Endothelial cell of umbilical vein (primary cell): ENCODE results near the gene C17orf100. TPM values are rescaled to one million over a fixed set of nuclear protein-coding genes. Genes with fewer than 3 reads are reported as not detected.

Experiments used
- BruUV-seq: library from RNA; stranded (reverse); fragments of 400-500 nt; replicated peaks from 2 replicates; lab custom pipeline; 2021; lab: Mats Ljungman, UMichigan
- CTCF ChIA-PET: fragments of 300-600, 350-600 bp; sonication (Branson Sonifier 250); formaldehyde crosslinking; loops from one replicate; lab custom pipeline; 2021; ENCODE audit warnings: antibody characterized with exemption, inconsistent platforms; lab: Charles Lee
- POLR2A ChIA-PET: fragments of 300-600, 350-600 bp; sonication (Branson Sonifier 250); formaldehyde crosslinking; loops from one replicate; lab custom pipeline; 2021; ENCODE audit warnings: antibody characterized with exemption, inconsistent platforms; lab: Charles Lee
- DNase-seq: peaks from one replicate; pipeline ENCODE4 v3.0.0-alpha.2; 2011; ENCODE audit warnings: low read depth, low spot score
- FAIRE-seq: peaks from 2 replicates; lab custom pipeline; 2011; peaks lifted over from hg19 to GRCh38; lab: Jason Lieb, UNC
- H2AFZ ChIP-seq: 2 replicates; pipeline ENCODE4 v1.6.0; 2012; ENCODE audit warnings: low read depth, low read length, control low read depth, inconsistent platforms
- H3K27ac ChIP-seq: 2 replicates; pipeline ENCODE4 v1.5.1; 2011; ENCODE audit warnings: low read depth, mild to moderate bottlenecking, control low read depth, low read length, moderate library complexity; ENCODE audit not compliant: insufficient read depth
- H3K27me3 ChIP-seq, 2 experiments: 2 replicates each; pipeline versions ENCODE4 v1.6.0 to v1.6.1; 2011; ENCODE audit warnings: low read length in 2 of 2, mixed read lengths in 1 of 2; ENCODE audit not compliant: control insufficient read depth in 2 of 2, insufficient read depth in 2 of 2
- H3K36me3 ChIP-seq, 2 experiments: 2 replicates in 1 of 2; 3 replicates in 1 of 2; pipeline ENCODE4 v1.5.1; 2011; ENCODE audit warnings: low read length in 2 of 2, mild to moderate bottlenecking in 1 of 2, moderate library complexity in 1 of 2; ENCODE audit not compliant: control insufficient read depth in 2 of 2, insufficient read depth in 2 of 2; ENCODE audit errors: extremely low read depth in 1 of 2
- H3K4me1 ChIP-seq: 3 replicates; pipeline ENCODE4 v1.5.1; 2011; ENCODE audit warnings: mild to moderate bottlenecking, low read length; ENCODE audit not compliant: control insufficient read depth, insufficient read depth; ENCODE audit errors: extremely low read depth
- H3K4me2 ChIP-seq: 2 replicates; pipeline ENCODE4 v1.6.1; 2011; ENCODE audit warnings: low read length, control low read depth, mixed read lengths; ENCODE audit not compliant: insufficient read depth
- H3K4me3 ChIP-seq, 3 experiments: fragments of 200-600 bp in 1 of 3; sonication (generic), shearing (Covaris generic) in 1 of 3; replicated peaks in 1 of 3; 2 replicates each; pipeline ENCODE4 v1.5.1; 2011 to 2016; ENCODE audit warnings: control low read depth in 3 of 3, low read length in 3 of 3, mild to moderate bottlenecking in 2 of 3, inconsistent platforms in 1 of 3, low read depth in 1 of 3, moderate library complexity in 1 of 3; ENCODE audit not compliant: insufficient read depth in 1 of 3
- H3K79me2 ChIP-seq: 2 replicates; pipeline ENCODE4 v1.6.0; 2012; ENCODE audit warnings: low read length, inconsistent platforms; ENCODE audit not compliant: control insufficient read depth, insufficient read depth
- H3K9ac ChIP-seq: replicated peaks from 2 replicates; pipeline ENCODE3; 2011; ENCODE audit warnings: low read length, control low read depth; ENCODE audit not compliant: insufficient read depth; ENCODE audit errors: extremely low read depth
- H3K9me1 ChIP-seq: replicated peaks from 3 replicates; pipeline ENCODE4 v1.6.0; 2011; ENCODE audit warnings: mild to moderate bottlenecking, low read length; ENCODE audit not compliant: control insufficient read depth, insufficient read depth; ENCODE audit errors: extremely low read depth
- H3K9me3 ChIP-seq: replicated peaks from 2 replicates; pipeline ENCODE4 v1.5.1; 2012; ENCODE audit warnings: low read length, inconsistent platforms; ENCODE audit not compliant: control insufficient read depth, insufficient read depth
- H4K20me1 ChIP-seq: replicated peaks from 2 replicates; pipeline ENCODE3; 2011; ENCODE audit warnings: mild to moderate bottlenecking, low read length; ENCODE audit not compliant: control insufficient read depth, insufficient read depth; ENCODE audit errors: extremely low read depth
- CTCF ChIP-seq, 2 donors: IDR thresholded peaks; 1 replicate in 1 of 2; 2 replicates in 1 of 2; pipeline ENCODE4 v1.5.1; 2011; ENCODE audit warnings: low read length in 2 of 2, mild to moderate bottlenecking in 2 of 2, moderate library complexity in 2 of 2, control low read depth in 1 of 2, inconsistent platforms in 1 of 2, low read depth in 1 of 2; ENCODE audit not compliant: insufficient read depth in 1 of 2; ENCODE audit errors: extremely low read depth in 1 of 2
- EZH2 ChIP-seq: IDR thresholded peaks from 2 replicates; pipeline ENCODE4 v1.6.1; 2012; ENCODE audit warnings: borderline replicate concordance, low read depth, mild to moderate bottlenecking, moderate library complexity, low read length, inconsistent platforms; ENCODE audit not compliant: severe bottlenecking
- FOS ChIP-seq: IDR thresholded peaks from 2 replicates; pipeline ENCODE4 v1.6.1; 2011; ENCODE audit warnings: mild to moderate bottlenecking, low read length, moderate library complexity, borderline replicate concordance; ENCODE audit not compliant: insufficient read depth
- GATA2 ChIP-seq: IDR thresholded peaks from 2 replicates; pipeline ENCODE4 v1.7.0; 2011; ENCODE audit warnings: low read depth, mild to moderate bottlenecking, moderate library complexity, mixed read lengths, low read length; ENCODE audit not compliant: insufficient read length, insufficient read depth
- JUN ChIP-seq: IDR thresholded peaks from 2 replicates; pipeline ENCODE4 v1.6.1; 2011; ENCODE audit warnings: borderline replicate concordance, low read depth; ENCODE audit not compliant: insufficient read length, insufficient read depth
- MYC ChIP-seq: IDR thresholded peaks from one replicate; pipeline ENCODE4 v1.6.1; 2011; ENCODE audit warnings: mild to moderate bottlenecking, low read depth, low read length
- POLR2A ChIP-seq: IDR thresholded peaks from 2 replicates; pipeline ENCODE4 v1.6.1; 2012; ENCODE audit warnings: low read depth, mild to moderate bottlenecking, control low read depth, low read length
- POLR2AphosphoS5 ChIP-seq: IDR thresholded peaks from 2 replicates; pipeline ENCODE4 v1.6.1; 2012; ENCODE audit warnings: low read depth, mild to moderate bottlenecking, control low read depth, low read length, moderate library complexity; ENCODE audit not compliant: insufficient read depth
- dilution Hi-C: fragments of 300-500 bp; cut with MboI; formaldehyde crosslinking; loops from one replicate; pipeline ENCODE4 v1.15.0; 2019; ENCODE audit warnings: low sequenced_read_pairs; ENCODE audit not compliant: extremely low pct_ligation_motif_present
- intact Hi-C: fragments of 100-400 bp; cut with micrococcal nuclease; formaldehyde crosslinking; loops from one replicate; pipeline ENCODE4 v1.10.0; 2022
- polyA plus RNA-seq, 4 experiments: library from polyadenylated mRNA; depleted of rRNA in 3 of 4; stranded (reverse) in 3 of 4; unstranded in 1 of 4; fragments of >200 nt; gene quantifications; 2 replicates each; pipeline versions ENCODE4 v1.2.1 to v1.2.3, GENCODE V29; 2011 to 2012; ENCODE audit warnings: missing spikeins in 1 of 4
- total RNA-seq: library from RNA; stranded (reverse); gene quantifications from 2 replicates; pipeline ENCODE4 v1.2.3, GENCODE V29; 2021
- TF ChIP-seq, protein P1 (sequence below): IDR thresholded peaks from 2 replicates; pipeline ENCODE4 v1.6.1; 2011; ENCODE audit not compliant: insufficient read depth, insufficient read length

C17orf100 gene
- total and polyA plus RNA-seq, 2 donors (not counting 3 experiments of a cell fraction or from before 2014, with no cell fraction given) = 0.99 to 1.4 TPM

- dilution Hi-C loops = no loop called here
- TF ChIP-seq POLR2A (no peak), EZH2 (no peak), MYC (no peak), JUN (no peak), POLR2AphosphoS5 (no peak), GATA2 (no peak), FOS (no peak), CTCF (IDR thresholded peaks at IDR 0.05; ENCODE audit: extremely low read depth in 1 of 2, insufficient read depth in 1 of 2, low read depth in 1 of 2, low read length in 2 of 2) (no peak)
- TF ChIP-seq, protein P1, sequence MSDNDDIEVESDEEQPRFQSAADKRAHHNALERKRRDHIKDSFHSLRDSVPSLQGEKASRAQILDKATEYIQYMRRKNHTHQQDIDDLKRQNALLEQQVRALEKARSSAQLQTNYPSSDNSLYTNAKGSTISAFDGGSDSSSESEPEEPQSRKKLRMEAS = no peak
- Histone ChIP-seq H3K4me3 (no peak overlapping the region), H3K27ac (no peak overlapping the region), H3K79me2 (peaks cover 6% of the 10 kb centered on the region), H3K9me1 (no peaks in the 10 kb centered on the region), H3K9ac (no peak overlapping the region), H3K4me2 (no peak overlapping the region), H3K36me3 (peaks cover 3 to 12% of the 10 kb centered on the region in 2 experiments), H4K20me1 (peaks cover 5% of the 10 kb centered on the region), H3K4me1 (peaks cover 12% of the 10 kb centered on the region), H3K9me3 (no peaks in the 10 kb centered on the region), H3K27me3 (no peaks in the 10 kb centered on the region), H2AFZ (no peak overlapping the region)
- intact Hi-C loops = no loop called here
- no TSS peak for BruUV-seq
- no peak for FAIRE-seq
- DNase-seq = no peak
- POLR2A ChIA-PET = no interaction called here
- CTCF ChIA-PET = no interaction called here
These were observed 21.2 kb upstream of the C17orf100 start for GRCh38 chr17:6630390-6630789.
